Heart left ventricle (tissue), 13 donors: ENCODE results near the gene MLC1.

Experiments
- CTCF ChIP-seq, 12 donors: fragments of 200-600 bp; sonication (generic) in 4 of 12; IDR thresholded peaks; one replicate each; pipeline versions ENCODE4 v1.5.0 to v1.8.0; 2018 to 2022; ENCODE audit warnings: antibody characterized with exemption in 12 of 12, mild to moderate bottlenecking in 5 of 12
- POLR2A ChIP-seq, 2 donors: fragments of 450-650 bp; IDR thresholded peaks; one replicate each; pipeline ENCODE4 v1.6.1; 2017; ENCODE audit warnings: antibody characterized with exemption in 2 of 2, mild to moderate bottlenecking in 2 of 2, moderate library complexity in 2 of 2
- donor health status: ischemic (EF 13 %, LVEDD 7.1; RV severe dilation, severe dysfunction).
- donor health status: DM: no; HTN: yes; CAD: no.
- donor health status: DM: no; HTN: no; CAD: no.
- donor health status: ischemic (EF 25% LVEDD 6.9; RV normal size, moderate dysfunction).
- donor health status: ischemic (EF 25% LVEDD 5.7; RV mildly dilated, moderate dysfunction).
- donor health status: ischemic (EF 35%, LVEDD 5.7; RV mildly dilated, moderate dysfunction).
- donor health status: nonischemic (EF 11% LVEDD 7.7; RV severe dilation, severe dysfunction).
- donor health status: DM: yes; HTN: yes; CAD: no.
- donor health status: PGD.
- donor health status: ischemic (EF 29% LVEDD 5.4; RV normal size, mild dysfunction).
- donor health status: nonischemic (EF 23%, LVEDD 6.1; RV moderate dilation, normal function).

GRCh38 chr22:50020606-50021005 is 64.6 kb downstream of the MLC1 start:
- TF ChIP-seq CTCF (IDR thresholded peaks at IDR 0.05) = no peak
- TF ChIP-seq POLR2A (IDR thresholded peaks at IDR 0.05) = no peak
